GM18909 (cell line): ENCODE results near the gene TGOLN2.
"Not testable (repeated sequence)": the region's sequence is repeated elsewhere in the genome, so short reads cannot be mapped to it uniquely, and the experiment has no call there.

Experiments
- ATAC-seq: cut with Tn5 transposase; IDR thresholded peaks from one replicate; pipeline ENCODE4 v1.9.1; 2021; ENCODE audit warnings: mild to moderate bottlenecking; ENCODE audit not compliant: unreplicated experiment, poor library complexity

Gene TGOLN2

GRCh38 chr2:85341269-85342029 lies 13.7 kb upstream of the TGOLN2 start:
- ATAC-seq, result no peak

- no peak for ATAC-seq
Measured at GRCh38 chr2:85340034-85340892, 12.5 kb upstream of the TGOLN2 start.

- no peak for ATAC-seq
Measured at GRCh38 chr2:85334928-85335327, 7.1 kb upstream of the TGOLN2 start.

GRCh38 chr2:85333877-85334276 lies 6.1 kb upstream of the TGOLN2 start:
- ATAC-seq, result not testable (repeated sequence)

GRCh38 chr2:85330839-85331636 lies 3.2 kb upstream of the TGOLN2 start:
- no peak for ATAC-seq

- not testable (repeated sequence) for ATAC-seq
Measured at GRCh38 chr2:85329701-85330100, 1.9 kb upstream of the TGOLN2 start.

GRCh38 chr2:85329181-85329651 lies 1.4 kb upstream of the TGOLN2 start:
- no peak for ATAC-seq

- peak; percentile 32 for ATAC-seq
Measured at GRCh38 chr2:85327160-85327821, 498 bp downstream of the TGOLN2 start.

GRCh38 chr2:85326406-85327159 lies 1.2 kb downstream of the TGOLN2 start:
- peak; percentile 32 for ATAC-seq

- ATAC-seq, result no peak
Measured at GRCh38 chr2:85325466-85325811, 2.4 kb downstream of the TGOLN2 start.

- ATAC-seq, result no peak
Measured at GRCh38 chr2:85324639-85325465, 2.9 kb downstream of the TGOLN2 start.

GRCh38 chr2:85323988-85324367 lies 3.8 kb downstream of the TGOLN2 start:
- not testable (repeated sequence) for ATAC-seq

- ATAC-seq, result no peak
Measured at GRCh38 chr2:85323351-85323987, 4.3 kb downstream of the TGOLN2 start.

- no peak for ATAC-seq
Measured at GRCh38 chr2:85319796-85320195, 8.0 kb downstream of the TGOLN2 start.

GRCh38 chr2:85318222-85319074 lies 9.3 kb downstream of the TGOLN2 start:
- no peak for ATAC-seq

- not testable (repeated sequence) for ATAC-seq
Measured at GRCh38 chr2:85315921-85316320, 11.9 kb downstream of the TGOLN2 start.

- no peak for ATAC-seq
Measured at GRCh38 chr2:85314884-85315242, 12.9 kb downstream of the TGOLN2 start.
